Left colon (tissue), 2 donors: ENCODE measurements around the gene C21orf58. TPM values are rescaled to one million over a fixed set of nuclear protein-coding genes. Genes with fewer than 3 reads are reported as not detected.
A peak's percentile ranks its signal among the peaks of the same experiment; 100 is the strongest.
"Not testable (repeated sequence)": the region's sequence is repeated elsewhere in the genome, so short reads cannot be mapped to it uniquely, and the experiment has no call there.

Experiments
- ATAC-seq: fragments of 200-7000 bp; cut with Tn5 transposase; one replicate; pipeline ENCODE4 v1.9.1; 2020; ENCODE audit warnings: mild to moderate bottlenecking, moderate library complexity
- DNase-seq, 2 donors: peaks; one replicate each; pipeline ENCODE4 v3.0.0-alpha.2; 2020
- intact Hi-C, 2 donors: fragments of 100-400 bp; cut with DNase I in 1 of 2; cut with micrococcal nuclease in 1 of 2; formaldehyde crosslinking; loops; one replicate each; pipeline versions ENCODE4 v1.11.2 to v1.14.0; 2022; cut with DNase I, micrococcal nuclease
- total RNA-seq, 2 donors: library from RNA; stranded (reverse); fragmentation: NEBNext Ultra II Directional; extraction: Animal tissue kit (Norgen Biotek cat#: 25700); gene quantifications; one replicate each; pipeline ENCODE4 v1.2.1, GENCODE V29; 2021
- donor health status: DM: no; HTN: no; CAD: no.
- donor health status: DM: yes; HTN: yes; CAD: no.

Gene C21orf58
- total RNA-seq, 2 donors from 2014 or later: 4.6 to 9.8 TPM

GRCh38 chr21:46328151-46328550 lies 4.5 kb upstream of the C21orf58 start:
- intact Hi-C loops: no loop called here
- no peak for ATAC-seq
- DNase-seq: no peak

- DNase-seq (no peak), ATAC-seq (no peak)
- intact Hi-C loops: no loop called here
These were observed 4.0 kb upstream of the C21orf58 start for GRCh38 chr21:46327711-46328110.

GRCh38 chr21:46326110-46326703 lies 2.5 kb upstream of the C21orf58 start:
- intact Hi-C loops: no loop called here
- ATAC-seq (no peak), DNase-seq (no peak)

GRCh38 chr21:46325073-46325912 lies 1.6 kb upstream of the C21orf58 start:
- intact Hi-C loops: no loop called here
- ATAC-seq: peak; percentile 44
- peak; percentile 67 to 71 for DNase-seq

- intact Hi-C loops: no loop called here
- ATAC-seq (peak; percentile 77), DNase-seq (peak; percentile 83 to 90)
These were observed 861 bp upstream of the C21orf58 start for GRCh38 chr21:46324390-46325072.

GRCh38 chr21:46323227-46323709 lies 402 bp downstream of the C21orf58 start:
- intact Hi-C loops: no loop called here
- ATAC-seq (no peak), DNase-seq (no peak)

GRCh38 chr21:46322351-46323226 lies 1.1 kb downstream of the C21orf58 start:
- intact Hi-C loops: no loop called here
- ATAC-seq (no peak), DNase-seq (peak in 1 of 2 donors; percentile 40)

GRCh38 chr21:46320331-46320801 lies 3.3 kb downstream of the C21orf58 start:
- intact Hi-C loops: no loop called here
- DNase-seq (no peak), ATAC-seq (no peak)

- no peak for ATAC-seq
- intact Hi-C loops: no loop called here
- DNase-seq: no peak
These were observed 4.5 kb downstream of the C21orf58 start for GRCh38 chr21:46319186-46319585.

- intact Hi-C loops: no loop called here
- ATAC-seq: no peak
- DNase-seq: no peak
These were observed 5.2 kb downstream of the C21orf58 start for GRCh38 chr21:46318464-46318845.

- peak; percentile 73 to 74 for DNase-seq
- intact Hi-C loops: no loop called here
These were observed 5.8 kb downstream of the C21orf58 start for GRCh38 chr21:46317710-46318463.

GRCh38 chr21:46316708-46317324 lies 6.9 kb downstream of the C21orf58 start:
- ATAC-seq (no peak), DNase-seq (no peak)
- intact Hi-C loops: no loop called here

More at GRCh38 chr21:46317710-46318463, 5.8 kb downstream of the C21orf58 start:
- ATAC-seq: peak; percentile 89

GRCh38 chr21:46314441-46315020 lies 9.1 kb downstream of the C21orf58 start:
- intact Hi-C loops: no loop called here
- no peak for ATAC-seq
- DNase-seq: no peak

- ATAC-seq (no peak), DNase-seq (no peak)
- intact Hi-C loops: no loop called here
These were observed 10.7 kb downstream of the C21orf58 start for GRCh38 chr21:46312949-46313348.

GRCh38 chr21:46311568-46311967 lies 12.1 kb downstream of the C21orf58 start:
- DNase-seq (no peak), ATAC-seq (no peak)
- intact Hi-C loops: no loop called here

GRCh38 chr21:46310260-46310659 lies 13.4 kb downstream of the C21orf58 start:
- ATAC-seq, intact Hi-C loops: not testable (repeated sequence)

GRCh38 chr21:46308431-46308830 lies 15.2 kb downstream of the C21orf58 start:
- intact Hi-C loops: no loop called here
- no peak for DNase-seq
- ATAC-seq: no peak

More at GRCh38 chr21:46310260-46310659, 13.4 kb downstream of the C21orf58 start:
- DNase-seq: not testable (repeated sequence)
